ENCODE results near the gene GIMAP8.
"Not testable (repeated sequence)": the region's sequence is repeated elsewhere in the genome, so short reads cannot be mapped to it uniquely, and the experiment has no call there.

Gene GIMAP8

GRCh38 chr7:150435390-150436073 lies 14.9 kb upstream of the GIMAP8 start:
- DNase-seq (ENCODE audit: low spot score): no peak

GRCh38 chr7:150439967-150440366 lies 10.5 kb upstream of the GIMAP8 start:
- no peak for DNase-seq (ENCODE audit: low spot score)

GRCh38 chr7:150441524-150441923 lies 8.9 kb upstream of the GIMAP8 start:
- no peak for DNase-seq (ENCODE audit: low spot score)

- DNase-seq (ENCODE audit: low spot score): no peak
Observed at GRCh38 chr7:150442811-150443210, 7.6 kb upstream of the GIMAP8 start.

GRCh38 chr7:150443793-150444540 lies 6.5 kb upstream of the GIMAP8 start:
- DNase-seq (ENCODE audit: low spot score): no peak

GRCh38 chr7:150444674-150445365 lies 5.6 kb upstream of the GIMAP8 start:
- DNase-seq (ENCODE audit: low spot score): no peak

GRCh38 chr7:150446288-150446938 lies 4.0 kb upstream of the GIMAP8 start:
- no peak for DNase-seq (ENCODE audit: low spot score)

- DNase-seq (ENCODE audit: low spot score): no peak
Observed at GRCh38 chr7:150447966-150448788, 2.3 kb upstream of the GIMAP8 start.

GRCh38 chr7:150448789-150449147 lies 1.7 kb upstream of the GIMAP8 start:
- DNase-seq (ENCODE audit: low spot score): peak; percentile 80

GRCh38 chr7:150449206-150449952 lies 1.1 kb upstream of the GIMAP8 start:
- no peak for DNase-seq (ENCODE audit: low spot score)

GRCh38 chr7:150451097-150451793 lies 815 bp downstream of the GIMAP8 start:
- peak; percentile 30 for DNase-seq (ENCODE audit: low spot score)

- peak; percentile 48 for DNase-seq (ENCODE audit: low spot score)
Observed at GRCh38 chr7:150451833-150452461, 1.5 kb downstream of the GIMAP8 start.

- no peak for DNase-seq (ENCODE audit: low spot score)
Observed at GRCh38 chr7:150453181-150453580, 2.8 kb downstream of the GIMAP8 start.

GRCh38 chr7:150453892-150454291 lies 3.5 kb downstream of the GIMAP8 start:
- no peak for DNase-seq (ENCODE audit: low spot score)

- DNase-seq (ENCODE audit: low spot score): not testable (repeated sequence)
Observed at GRCh38 chr7:150457064-150457463, 6.6 kb downstream of the GIMAP8 start.

GRCh38 chr7:150458235-150458634 lies 7.8 kb downstream of the GIMAP8 start:
- no peak for DNase-seq (ENCODE audit: low spot score)

GRCh38 chr7:150458756-150459155 lies 8.3 kb downstream of the GIMAP8 start:
- no peak for DNase-seq (ENCODE audit: low spot score)

GRCh38 chr7:150461520-150461919 lies 11.1 kb downstream of the GIMAP8 start:
- DNase-seq (ENCODE audit: low spot score): no peak

- no peak for DNase-seq (ENCODE audit: low spot score)
Observed at GRCh38 chr7:150462413-150462812, 12.0 kb downstream of the GIMAP8 start.

GRCh38 chr7:150463461-150463860 lies 13.0 kb downstream of the GIMAP8 start:
- no peak for DNase-seq (ENCODE audit: low spot score)
